Memory B cell (primary cell): ENCODE data around the gene TAL2.

ENCODE experiments used
- ATAC-seq: fragments of 150-1000 bp; cut with Tn5 transposase; 2 replicates; pipeline ENCODE4 v1.10.0; 2021; ENCODE audit warnings: low read depth, mild to moderate bottlenecking, moderate library complexity
- DNase-seq, 2 donors: peaks; one replicate each; pipeline ENCODE4 v3.0.0; 2022; ENCODE audit warnings: low spot score in 2 of 2
- H3K27ac Mint-ChIP-seq: one replicate; pipeline ENCODE4 v1.8.0; 2022; ENCODE audit warnings: mild to moderate bottlenecking, moderate library complexity, mixed read lengths
- H3K27me3 Mint-ChIP-seq: one replicate; pipeline ENCODE4 v1.8.0; 2022; ENCODE audit warnings: mixed read lengths
- H3K36me3 Mint-ChIP-seq: one replicate; pipeline ENCODE4 v1.8.0; 2022; ENCODE audit warnings: mild to moderate bottlenecking, mixed read lengths
- H3K4me1 Mint-ChIP-seq: one replicate; pipeline ENCODE4 v1.8.0; 2022; ENCODE audit warnings: mixed read lengths
- H3K4me3 Mint-ChIP-seq: one replicate; pipeline ENCODE4 v1.8.0; 2022; ENCODE audit warnings: mild to moderate bottlenecking, moderate library complexity, mixed read lengths
- H3K9me3 Mint-ChIP-seq: one replicate; pipeline ENCODE4 v1.8.0; 2022; ENCODE audit warnings: mixed read lengths

TAL2 gene

GRCh38 chr9:105658351-105658750 lies 3.9 kb upstream of the TAL2 start:
- peaks cover 32% of the 10 kb centered on the region for H3K4me1 Mint-ChIP-seq
- H3K9me3 Mint-ChIP-seq, result no peaks in the 10 kb centered on the region
- DNase-seq, result no peak
- peaks cover 5% of the 10 kb centered on the region for H3K27me3 Mint-ChIP-seq
- no peaks in the 10 kb centered on the region for H3K36me3 Mint-ChIP-seq
- no peak for ATAC-seq
- no peak overlapping the region for H3K4me3 Mint-ChIP-seq
- no peak overlapping the region for H3K27ac Mint-ChIP-seq

- peaks cover 30% of the 10 kb centered on the region for H3K4me1 Mint-ChIP-seq
- H3K27me3 Mint-ChIP-seq, result peaks cover 5% of the 10 kb centered on the region
- DNase-seq (no peak), ATAC-seq (no peak)
- no peaks in the 10 kb centered on the region for H3K9me3 Mint-ChIP-seq
- no peak overlapping the region for H3K4me3 Mint-ChIP-seq
- no peaks in the 10 kb centered on the region for H3K36me3 Mint-ChIP-seq
- H3K27ac Mint-ChIP-seq, result peak overlapping the region; percentile 75
Observed at GRCh38 chr9:105661011-105661410, 1.2 kb upstream of the TAL2 start.

GRCh38 chr9:105663914-105664313 lies 1.7 kb downstream of the TAL2 start:
- Mint-ChIP-seq H3K4me1 (peaks cover 18% of the 10 kb centered on the region), H3K9me3 (peaks cover 2% of the 10 kb centered on the region), H3K4me3 (no peak overlapping the region), H3K27me3 (peaks cover 5% of the 10 kb centered on the region), H3K36me3 (no peaks in the 10 kb centered on the region), H3K27ac (no peak overlapping the region)
- ATAC-seq (no peak), DNase-seq (no peak)

- no peak overlapping the region for H3K4me3 Mint-ChIP-seq
- no peaks in the 10 kb centered on the region for H3K27me3 Mint-ChIP-seq
- peaks cover 5% of the 10 kb centered on the region for H3K4me1 Mint-ChIP-seq
- H3K9me3 Mint-ChIP-seq, result peaks cover 4% of the 10 kb centered on the region
- H3K27ac Mint-ChIP-seq, result no peak overlapping the region
- H3K36me3 Mint-ChIP-seq, result peaks cover 2% of the 10 kb centered on the region
- ATAC-seq, result no peak
- DNase-seq, result no peak
Observed at GRCh38 chr9:105667867-105668266, 5.6 kb downstream of the TAL2 start.

- Mint-ChIP-seq H3K4me3 (no peak overlapping the region), H3K27ac (no peak overlapping the region), H3K27me3 (no peaks in the 10 kb centered on the region), H3K36me3 (peaks cover 2% of the 10 kb centered on the region), H3K9me3 (peaks cover 4% of the 10 kb centered on the region), H3K4me1 (peaks cover 12% of the 10 kb centered on the region)
- DNase-seq, result no peak
- ATAC-seq, result no peak
Observed at GRCh38 chr9:105670315-105670714, 8.1 kb downstream of the TAL2 start.

GRCh38 chr9:105670775-105671174 lies 8.5 kb downstream of the TAL2 start:
- ATAC-seq (no peak), DNase-seq (no peak)
- Mint-ChIP-seq H3K4me1 (peaks cover 12% of the 10 kb centered on the region), H3K9me3 (peaks cover 4% of the 10 kb centered on the region), H3K27ac (no peak overlapping the region), H3K4me3 (no peak overlapping the region), H3K27me3 (no peaks in the 10 kb centered on the region), H3K36me3 (peaks cover 2% of the 10 kb centered on the region)

GRCh38 chr9:105672711-105673234 lies 10.5 kb downstream of the TAL2 start:
- H3K4me1 Mint-ChIP-seq, result peaks cover 12% of the 10 kb centered on the region
- H3K9me3 Mint-ChIP-seq, result peaks cover 3% of the 10 kb centered on the region
- peaks cover 2% of the 10 kb centered on the region for H3K36me3 Mint-ChIP-seq
- H3K4me3 Mint-ChIP-seq, result peak overlapping the region; percentile 73
- no peak for DNase-seq
- peak overlapping the region; percentile 51 for H3K27ac Mint-ChIP-seq
- peak; percentile 95 for ATAC-seq
- H3K27me3 Mint-ChIP-seq, result no peaks in the 10 kb centered on the region

- DNase-seq (no peak), ATAC-seq (no peak)
- peaks cover 2% of the 10 kb centered on the region for H3K27me3 Mint-ChIP-seq
- H3K4me1 Mint-ChIP-seq, result peaks cover 12% of the 10 kb centered on the region
- H3K27ac Mint-ChIP-seq, result no peak overlapping the region
- peaks cover 2% of the 10 kb centered on the region for H3K36me3 Mint-ChIP-seq
- no peak overlapping the region for H3K4me3 Mint-ChIP-seq
- peaks cover 3% of the 10 kb centered on the region for H3K9me3 Mint-ChIP-seq
Observed at GRCh38 chr9:105673850-105674387, 11.7 kb downstream of the TAL2 start.

GRCh38 chr9:105676351-105676923 lies 14.2 kb downstream of the TAL2 start:
- ATAC-seq, result no peak
- peaks cover 5% of the 10 kb centered on the region for H3K27me3 Mint-ChIP-seq
- peaks cover 12% of the 10 kb centered on the region for H3K4me1 Mint-ChIP-seq
- peaks cover 3% of the 10 kb centered on the region for H3K9me3 Mint-ChIP-seq
- no peak overlapping the region for H3K27ac Mint-ChIP-seq
- no peak for DNase-seq
- H3K4me3 Mint-ChIP-seq, result no peak overlapping the region
- peaks cover 2% of the 10 kb centered on the region for H3K36me3 Mint-ChIP-seq

- Mint-ChIP-seq H3K27me3 (peaks cover 5% of the 10 kb centered on the region), H3K9me3 (no peaks in the 10 kb centered on the region), H3K36me3 (no peaks in the 10 kb centered on the region), H3K27ac (no peak overlapping the region), H3K4me3 (no peak overlapping the region), H3K4me1 (peaks cover 5% of the 10 kb centered on the region)
- ATAC-seq (no peak), DNase-seq (no peak)
Observed at GRCh38 chr9:105678163-105678562, 15.9 kb downstream of the TAL2 start.

GRCh38 chr9:105678781-105679180 lies 16.5 kb downstream of the TAL2 start:
- Mint-ChIP-seq H3K36me3 (peaks cover 1% of the 10 kb centered on the region), H3K27me3 (peaks cover 5% of the 10 kb centered on the region), H3K9me3 (no peaks in the 10 kb centered on the region), H3K27ac (no peak overlapping the region), H3K4me1 (peaks cover 4% of the 10 kb centered on the region), H3K4me3 (no peak overlapping the region)
- DNase-seq, result no peak
- no peak for ATAC-seq

- Mint-ChIP-seq H3K27me3 (peaks cover 5% of the 10 kb centered on the region), H3K9me3 (no peaks in the 10 kb centered on the region), H3K4me3 (no peak overlapping the region), H3K4me1 (no peaks in the 10 kb centered on the region), H3K27ac (no peak overlapping the region), H3K36me3 (peaks cover 2% of the 10 kb centered on the region)
- ATAC-seq, result no peak
- no peak for DNase-seq
Observed at GRCh38 chr9:105679257-105680022, 17.2 kb downstream of the TAL2 start.

GRCh38 chr9:105681313-105681712 lies 19.1 kb downstream of the TAL2 start:
- Mint-ChIP-seq H3K27ac (no peak overlapping the region), H3K27me3 (peaks cover 5% of the 10 kb centered on the region)

GRCh38 chr9:105681724-105682123 lies 19.5 kb downstream of the TAL2 start:
- Mint-ChIP-seq H3K4me3 (no peak overlapping the region), H3K27ac (no peak overlapping the region), H3K9me3 (no peaks in the 10 kb centered on the region), H3K36me3 (peaks cover 2% of the 10 kb centered on the region), H3K4me1 (no peaks in the 10 kb centered on the region), H3K27me3 (peaks cover 5% of the 10 kb centered on the region)
- ATAC-seq (no peak), DNase-seq (no peak)

More at GRCh38 chr9:105681313-105681712, 19.1 kb downstream of the TAL2 start:
- ATAC-seq (no peak), DNase-seq (no peak)
- Mint-ChIP-seq H3K4me3 (no peak overlapping the region), H3K36me3 (peaks cover 2% of the 10 kb centered on the region), H3K4me1 (no peaks in the 10 kb centered on the region), H3K9me3 (no peaks in the 10 kb centered on the region)
